ENCODE data around the gene TRAF7.

The TRAF7 gene

DNA sequence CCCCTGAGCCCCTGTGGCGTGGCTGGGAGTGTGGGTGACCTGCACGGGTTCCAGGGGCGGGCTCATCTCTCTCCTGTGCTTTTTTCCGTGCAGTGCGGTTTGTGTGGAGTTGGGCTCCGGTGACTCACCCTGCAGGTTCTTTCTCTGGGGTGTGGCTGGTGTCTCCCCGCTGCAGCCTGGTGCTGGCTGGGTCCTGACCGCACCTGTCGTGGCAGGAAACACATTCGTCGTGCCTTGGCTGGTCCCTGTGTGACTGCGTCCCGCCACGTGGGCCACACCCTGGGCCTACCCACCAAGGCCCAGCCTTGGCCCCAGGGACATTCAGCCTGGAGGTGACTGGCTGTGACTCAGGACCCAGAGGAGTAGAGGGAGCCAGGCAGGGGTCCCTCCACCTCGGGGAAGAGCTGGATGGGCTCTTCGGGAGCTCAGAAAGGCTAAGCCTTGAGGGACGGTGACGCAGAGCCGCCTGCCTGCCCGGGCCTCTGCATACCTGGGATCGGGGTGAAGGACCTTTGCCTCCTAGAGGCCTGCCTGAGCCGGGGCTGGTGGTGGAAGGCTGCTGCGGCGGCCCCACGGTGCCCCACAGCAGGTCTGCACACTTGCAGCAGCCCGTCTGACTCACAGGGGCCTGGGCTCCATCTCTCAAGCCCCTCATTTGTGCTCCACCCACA lies 7.8 kb downstream of the TRAF7 start:
- no peak overlapping the region for H3K4me3 ChIP-seq (ENCODE audit: low read depth, low read length)
- no peak for DNase-seq (ENCODE audit: low read depth)

DNA sequence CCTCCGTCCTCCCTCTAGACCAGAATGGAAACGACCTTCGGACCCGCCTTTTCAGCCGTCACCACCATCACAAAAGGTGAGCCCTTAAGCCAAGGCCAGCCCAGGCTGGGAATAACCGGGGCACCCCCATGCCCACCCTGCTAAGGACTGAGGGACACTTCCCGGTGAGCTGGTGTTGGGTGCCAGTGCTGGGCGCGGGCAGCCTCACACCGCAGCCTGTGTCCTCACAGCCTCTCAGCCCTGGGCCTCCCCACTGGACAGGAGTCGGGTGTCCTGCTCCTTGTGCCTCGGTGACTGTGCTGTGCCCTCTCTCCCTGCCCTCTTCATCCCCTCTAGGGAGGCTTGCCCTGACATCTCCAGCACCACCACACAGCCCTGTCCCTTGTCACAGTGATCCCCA lies 10.3 kb downstream of the TRAF7 start:
- TF ChIP-seq, protein P1, sequence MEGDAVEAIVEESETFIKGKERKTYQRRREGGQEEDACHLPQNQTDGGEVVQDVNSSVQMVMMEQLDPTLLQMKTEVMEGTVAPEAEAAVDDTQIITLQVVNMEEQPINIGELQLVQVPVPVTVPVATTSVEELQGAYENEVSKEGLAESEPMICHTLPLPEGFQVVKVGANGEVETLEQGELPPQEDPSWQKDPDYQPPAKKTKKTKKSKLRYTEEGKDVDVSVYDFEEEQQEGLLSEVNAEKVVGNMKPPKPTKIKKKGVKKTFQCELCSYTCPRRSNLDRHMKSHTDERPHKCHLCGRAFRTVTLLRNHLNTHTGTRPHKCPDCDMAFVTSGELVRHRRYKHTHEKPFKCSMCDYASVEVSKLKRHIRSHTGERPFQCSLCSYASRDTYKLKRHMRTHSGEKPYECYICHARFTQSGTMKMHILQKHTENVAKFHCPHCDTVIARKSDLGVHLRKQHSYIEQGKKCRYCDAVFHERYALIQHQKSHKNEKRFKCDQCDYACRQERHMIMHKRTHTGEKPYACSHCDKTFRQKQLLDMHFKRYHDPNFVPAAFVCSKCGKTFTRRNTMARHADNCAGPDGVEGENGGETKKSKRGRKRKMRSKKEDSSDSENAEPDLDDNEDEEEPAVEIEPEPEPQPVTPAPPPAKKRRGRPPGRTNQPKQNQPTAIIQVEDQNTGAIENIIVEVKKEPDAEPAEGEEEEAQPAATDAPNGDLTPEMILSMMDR (IDR thresholded peaks at IDR 0.05; ENCODE audit: insufficient read depth, low read depth, low read length, missing control alignments): no peak
- DNase-seq (ENCODE audit: low read depth): no peak
- H3K4me3 ChIP-seq (ENCODE audit: low read depth, low read length): no peak overlapping the region

More for the DNA sequence above, 7.8 kb downstream of the TRAF7 start:
- TF ChIP-seq, protein P1 (IDR thresholded peaks at IDR 0.05; ENCODE audit: insufficient read depth, low read depth, low read length, missing control alignments): no peak

DNA sequence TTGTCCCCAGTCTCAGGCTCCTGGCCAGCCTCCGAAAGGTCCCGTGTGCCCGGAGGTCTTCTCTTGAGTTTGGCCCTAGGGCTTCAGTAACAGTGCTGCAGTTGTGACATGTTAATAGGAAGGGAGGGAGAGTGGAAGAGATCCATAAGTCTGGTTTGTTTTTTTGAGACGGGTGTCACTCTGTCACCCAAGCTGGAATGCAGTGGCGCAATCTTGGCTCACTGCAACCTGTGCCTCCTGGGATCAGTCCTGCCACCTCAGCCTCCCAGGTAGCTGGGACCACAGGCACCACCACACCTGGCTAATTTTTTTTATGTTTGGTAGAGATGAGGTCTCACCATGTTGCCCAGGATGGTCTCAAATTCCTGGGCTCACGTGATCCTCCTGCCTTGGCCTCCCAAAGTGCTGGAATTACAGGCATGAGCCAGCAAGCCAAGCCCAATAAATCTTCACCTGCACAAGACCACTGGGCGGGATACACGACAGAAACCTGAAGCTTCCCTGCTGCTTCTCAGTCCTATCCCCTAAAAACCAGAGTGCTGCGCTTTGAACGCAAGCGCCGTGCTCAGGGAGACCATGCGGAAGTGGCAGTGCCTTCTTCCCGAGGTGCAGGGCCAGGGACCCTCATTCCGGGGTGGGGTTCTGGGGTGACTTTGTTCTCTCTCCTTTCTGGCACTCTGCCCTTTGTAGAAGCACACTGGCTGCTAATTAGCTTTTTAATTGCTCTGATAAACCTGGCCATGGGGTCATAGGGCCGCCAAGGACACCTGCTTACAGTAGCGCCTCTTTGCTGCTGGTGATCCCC lies 10.9 kb downstream of the TRAF7 start:
- TF ChIP-seq, protein P1 (IDR thresholded peaks at IDR 0.05; ENCODE audit: insufficient read depth, low read depth, low read length, missing control alignments): no peak
- no peak for DNase-seq (ENCODE audit: low read depth)
- no peak overlapping the region for H3K4me3 ChIP-seq (ENCODE audit: low read depth, low read length)

DNA sequence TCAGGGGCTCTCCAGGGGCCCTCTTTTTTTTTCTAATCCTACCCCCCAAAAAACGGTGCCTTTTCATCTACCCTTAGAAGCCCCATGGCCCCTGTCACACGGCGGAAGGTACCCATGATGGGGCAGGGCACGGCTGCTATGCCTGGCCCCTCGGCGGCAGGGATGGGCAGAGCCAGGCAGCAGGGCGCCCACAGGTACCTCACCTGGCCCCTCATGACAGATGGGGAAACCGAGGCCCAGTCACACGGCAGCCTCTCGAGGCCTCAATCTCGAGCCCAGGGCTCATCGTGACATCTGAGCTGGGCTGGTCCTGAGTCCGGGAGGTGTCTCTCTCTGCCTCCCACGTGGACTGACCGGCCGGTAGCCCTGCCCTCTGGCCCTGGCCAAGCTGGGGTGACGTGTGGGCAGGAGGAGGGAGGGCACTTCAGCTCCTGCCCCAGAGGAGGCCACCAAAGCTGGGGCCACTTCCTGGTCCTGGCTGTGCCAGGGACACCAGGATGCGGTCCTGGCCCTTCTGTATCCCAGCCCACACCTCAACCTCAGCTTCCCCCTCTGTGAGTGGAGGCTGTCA lies 11.6 kb downstream of the TRAF7 start:
- TF ChIP-seq, protein P1 (IDR thresholded peaks at IDR 0.05; ENCODE audit: insufficient read depth, low read depth, low read length, missing control alignments): no peak
- DNase-seq (ENCODE audit: low read depth): no peak
- no peak overlapping the region for H3K4me3 ChIP-seq (ENCODE audit: low read depth, low read length)

DNA sequence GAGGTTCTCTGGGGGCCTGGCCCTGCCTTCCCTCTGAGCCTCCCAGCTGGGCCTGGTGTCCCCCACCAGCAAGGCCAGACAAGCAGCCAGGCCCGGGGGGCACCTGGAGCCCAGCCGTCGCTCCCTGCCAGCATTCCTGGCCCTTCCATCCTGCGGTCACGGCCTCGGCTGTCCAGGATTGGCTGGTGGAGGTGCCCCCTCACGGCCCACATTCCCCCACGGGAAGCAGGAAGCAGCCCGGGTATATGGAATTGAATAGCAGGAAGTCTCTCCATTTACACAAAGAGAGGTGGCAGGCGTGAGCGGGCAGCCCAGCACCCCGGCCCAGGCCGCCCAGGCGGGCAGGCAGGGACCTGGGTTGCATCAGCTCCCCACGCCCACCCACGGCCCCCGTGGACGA lies 14.5 kb downstream of the TRAF7 start:
- DNase-seq (ENCODE audit: low read depth): no peak
- H3K4me3 ChIP-seq (ENCODE audit: low read depth, low read length): no peak overlapping the region
- TF ChIP-seq, protein P1 (IDR thresholded peaks at IDR 0.05; ENCODE audit: insufficient read depth, low read depth, low read length, missing control alignments): no peak

DNA sequence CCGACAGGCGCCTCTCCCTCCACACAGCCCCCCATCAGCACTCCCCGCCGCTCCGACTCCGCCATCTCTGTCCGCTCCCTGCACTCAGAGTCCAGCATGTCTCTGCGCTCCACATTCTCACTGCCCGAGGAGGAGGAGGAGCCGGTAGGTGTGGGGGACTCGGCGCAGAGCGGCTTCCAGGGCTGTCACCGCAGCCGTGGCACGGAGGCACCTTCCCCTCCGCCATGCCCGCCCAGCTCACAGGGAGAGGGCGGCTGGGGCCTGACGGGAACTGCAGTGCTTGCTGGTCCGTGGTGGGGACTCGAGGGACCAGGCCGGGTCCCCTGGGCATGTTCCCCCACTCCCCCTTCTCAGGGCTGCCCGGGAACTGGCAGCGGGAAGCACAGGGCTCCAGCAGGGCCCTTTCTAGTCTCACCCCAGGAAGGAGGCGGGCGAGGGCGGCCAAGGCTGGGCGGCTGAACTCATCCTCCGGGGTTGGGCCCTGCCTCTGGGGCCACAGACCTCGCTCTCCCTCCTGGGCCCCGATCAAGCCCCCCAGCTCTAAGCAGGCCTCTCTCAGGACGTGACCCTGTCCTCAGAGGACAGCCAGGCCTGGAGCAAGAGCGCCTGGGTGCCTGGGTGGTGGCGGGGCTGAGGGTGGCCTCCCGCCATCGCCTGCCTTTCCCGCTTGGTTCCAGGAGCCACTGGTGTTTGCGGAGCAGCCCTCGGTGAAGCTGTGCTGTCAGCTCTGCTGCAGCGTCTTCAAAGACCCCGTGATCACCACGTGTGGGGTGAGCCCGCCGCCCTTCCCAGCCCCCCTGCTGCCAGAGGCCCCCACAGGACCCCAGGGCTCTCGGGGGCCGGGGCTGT lies 15.2 kb downstream of the TRAF7 start:
- TF ChIP-seq, protein P1 (IDR thresholded peaks at IDR 0.05; ENCODE audit: insufficient read depth, low read depth, low read length, missing control alignments): no peak
- no peak for DNase-seq (ENCODE audit: low read depth)
- no peak overlapping the region for H3K4me3 ChIP-seq (ENCODE audit: low read depth, low read length)

Measured in GM12865 (cell line).